ENCODE results near the gene MYH11.

Gene MYH11

GRCh38 chr16:15874745-15875314 lies 18.0 kb upstream of the MYH11 start:
- H3K27ac ChIP-seq: no peak overlapping the region

GRCh38 chr16:15873737-15874136 lies 16.9 kb upstream of the MYH11 start:
- H3K27ac ChIP-seq: no peak overlapping the region
- TF ChIP-seq ZFX (IDR thresholded peaks at IDR 0.05; ENCODE audit: borderline replicate concordance) (no peak), CTCF (IDR thresholded peaks at IDR 0.05) (no peak)

More at GRCh38 chr16:15874745-15875314, 18.0 kb upstream of the MYH11 start:
- TF ChIP-seq ZFX (IDR thresholded peaks at IDR 0.05; ENCODE audit: borderline replicate concordance) (no peak), CTCF (IDR thresholded peaks at IDR 0.05) (peak; percentile 74)

GRCh38 chr16:15873301-15873700 lies 16.5 kb upstream of the MYH11 start:
- H3K27ac ChIP-seq: no peak overlapping the region
- no peak for TF ChIP-seq CTCF (IDR thresholded peaks at IDR 0.05)
- no peak for TF ChIP-seq ZFX (IDR thresholded peaks at IDR 0.05; ENCODE audit: borderline replicate concordance)

- TF ChIP-seq CTCF (IDR thresholded peaks at IDR 0.05): no peak
- no peak for TF ChIP-seq ZFX (IDR thresholded peaks at IDR 0.05; ENCODE audit: borderline replicate concordance)
Measured at GRCh38 chr16:15870011-15870410, 13.2 kb upstream of the MYH11 start.

GRCh38 chr16:15866451-15866850 lies 9.6 kb upstream of the MYH11 start:
- TF ChIP-seq ZFX (IDR thresholded peaks at IDR 0.05; ENCODE audit: borderline replicate concordance) (no peak), CTCF (IDR thresholded peaks at IDR 0.05) (no peak)
- H3K27ac ChIP-seq: no peak overlapping the region

More at GRCh38 chr16:15870011-15870410, 13.2 kb upstream of the MYH11 start:
- no peak overlapping the region for H3K27ac ChIP-seq

GRCh38 chr16:15865742-15866141 lies 8.9 kb upstream of the MYH11 start:
- TF ChIP-seq ZFX (IDR thresholded peaks at IDR 0.05; ENCODE audit: borderline replicate concordance): no peak
- TF ChIP-seq CTCF (IDR thresholded peaks at IDR 0.05): no peak
- H3K27ac ChIP-seq: no peak overlapping the region

GRCh38 chr16:15864939-15865338 lies 8.1 kb upstream of the MYH11 start:
- H3K27ac ChIP-seq: no peak overlapping the region
- TF ChIP-seq ZFX (IDR thresholded peaks at IDR 0.05; ENCODE audit: borderline replicate concordance): no peak
- no peak for TF ChIP-seq CTCF (IDR thresholded peaks at IDR 0.05)
